GM21619 (cell line): Measurements from ENCODE around the gene DUSP21.
"Not testable (repeated sequence)": the region's sequence is repeated elsewhere in the genome, so short reads cannot be mapped to it uniquely, and the experiment has no call there.

ENCODE experiments used
- ATAC-seq: cut with Tn5 transposase; IDR thresholded peaks from one replicate; pipeline ENCODE4 v1.9.1; 2021; ENCODE audit not compliant: unreplicated experiment

The DUSP21 gene

DNA sequence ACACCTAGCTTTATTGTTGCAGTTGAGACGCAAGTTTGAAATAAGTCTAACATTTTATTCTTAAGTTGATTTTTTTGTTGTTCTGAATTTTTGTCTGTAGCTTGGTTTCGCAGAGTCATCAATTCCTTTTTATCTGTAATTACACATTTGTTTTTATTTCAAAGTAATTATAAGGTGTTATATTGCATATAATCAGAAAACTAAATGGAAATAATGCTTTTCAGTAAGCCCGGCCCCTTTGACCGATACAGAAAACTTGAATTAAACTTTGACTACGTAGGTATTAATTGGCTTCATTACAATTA is 31.3 kb downstream of the DUSP21 start:
- no peak for ATAC-seq

DNA sequence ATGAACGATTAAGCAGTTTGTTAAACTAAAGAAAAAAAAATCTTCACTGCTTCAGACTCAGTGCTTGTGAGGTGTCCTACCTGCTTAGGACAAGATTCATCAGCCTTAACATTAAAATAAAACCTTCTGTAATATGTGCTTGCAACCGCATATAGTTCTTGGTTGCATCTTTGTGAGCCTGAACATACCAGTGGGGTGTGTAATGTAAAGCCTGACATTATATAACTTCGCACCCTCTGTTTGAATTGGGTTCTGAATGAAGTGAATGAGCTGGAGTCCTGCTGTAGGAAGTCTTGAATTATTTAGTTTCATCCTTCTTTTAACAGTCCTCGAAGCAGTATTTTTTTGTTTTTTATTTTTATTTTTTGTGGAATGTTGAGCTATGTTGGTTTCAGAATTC is 32.3 kb downstream of the DUSP21 start:
- no peak for ATAC-seq

DNA sequence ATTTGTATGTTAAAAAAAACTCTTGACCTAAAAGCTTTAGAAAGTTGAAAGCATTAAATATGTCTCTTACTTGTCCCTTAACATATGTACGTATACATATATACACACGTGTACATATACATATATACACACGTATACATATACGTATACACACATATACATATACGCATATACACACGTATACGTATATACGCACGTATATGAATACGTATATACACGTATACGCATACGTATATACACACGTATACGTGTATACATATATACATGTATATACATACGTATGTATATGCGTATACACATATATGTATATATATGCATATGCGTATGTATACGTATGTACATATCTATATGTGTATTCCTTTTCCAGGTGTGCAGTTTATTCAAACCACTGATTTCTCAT is 32.9 kb downstream of the DUSP21 start:
- ATAC-seq, result no peak

DNA sequence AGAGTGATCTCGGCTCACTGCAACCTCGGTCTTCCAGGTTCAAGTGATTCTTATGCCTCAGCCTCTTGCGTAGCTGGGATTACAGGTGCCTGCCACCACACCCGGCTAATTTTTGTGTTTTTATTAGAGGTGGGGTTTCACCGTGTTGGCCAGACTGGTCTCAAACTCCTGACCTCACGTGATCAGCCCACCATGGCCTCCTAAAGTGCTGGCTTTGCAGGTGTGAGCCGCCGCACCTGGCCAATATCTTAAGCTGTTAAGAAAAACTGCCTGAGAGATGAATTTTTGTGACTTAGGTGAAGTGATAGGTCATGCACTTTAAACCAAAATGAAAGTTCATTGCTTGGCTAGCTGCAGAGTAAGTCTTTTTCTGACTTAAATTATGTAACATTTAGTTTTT is 35.0 kb downstream of the DUSP21 start:
- ATAC-seq, result no peak

DNA sequence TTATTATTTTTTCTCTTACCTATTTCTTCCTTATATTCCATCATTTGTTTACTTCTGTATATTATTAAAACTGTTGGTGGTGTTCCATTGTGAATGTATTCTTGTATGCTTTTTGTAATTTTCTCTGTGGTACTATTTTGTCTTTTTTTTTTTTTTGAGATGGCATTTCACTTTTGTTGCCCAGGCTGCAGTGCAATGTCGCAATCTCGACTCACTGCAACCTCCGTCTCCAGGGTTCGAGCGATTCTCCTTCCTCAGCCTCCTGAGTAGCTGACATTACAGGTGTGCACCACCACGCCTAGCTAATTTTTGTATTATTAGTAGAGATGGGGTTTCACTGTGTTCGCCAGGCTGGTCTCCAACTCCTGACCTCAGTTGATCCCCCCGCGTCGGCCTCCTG is 37.7 kb downstream of the DUSP21 start:
- no peak for ATAC-seq

DNA sequence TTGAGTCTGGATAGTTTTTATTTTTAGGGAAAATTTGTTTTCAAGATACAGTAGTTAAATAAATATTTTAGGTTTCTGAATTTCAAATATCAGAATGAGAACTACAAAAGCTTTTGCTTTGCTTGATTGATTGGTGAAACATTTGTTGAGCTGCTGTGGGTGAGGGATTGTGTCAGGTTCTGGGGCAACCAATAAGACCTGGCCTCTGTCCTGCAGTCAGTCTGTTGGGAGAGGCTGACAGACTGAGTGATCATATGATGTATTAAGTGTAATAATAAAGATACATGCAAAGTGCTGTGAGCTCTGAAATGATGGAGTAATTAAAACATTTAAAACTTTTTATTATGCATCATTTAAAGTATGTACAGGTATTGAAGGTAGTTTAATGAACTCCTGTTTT is 38.8 kb downstream of the DUSP21 start:
- ATAC-seq, result no peak

DNA sequence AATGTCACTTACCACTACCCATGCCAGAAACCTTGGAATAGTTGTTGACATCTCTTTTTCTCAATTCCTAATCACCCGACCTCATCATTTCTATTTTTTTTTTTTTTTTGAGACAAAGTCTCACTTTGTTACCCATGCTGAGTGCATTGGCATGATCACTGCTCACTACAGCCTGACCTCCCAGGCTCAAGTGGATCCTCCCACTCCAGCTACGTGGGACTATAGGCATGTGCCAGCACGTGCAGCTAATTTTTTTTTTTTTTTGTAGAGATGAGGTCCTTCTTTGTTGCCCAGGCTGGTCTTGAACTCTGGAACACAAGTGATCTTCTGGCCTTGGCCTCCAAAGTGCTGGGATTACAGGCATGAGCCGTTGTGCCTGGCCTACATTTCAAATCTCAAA is 41.1 kb downstream of the DUSP21 start:
- ATAC-seq, result no peak

DNA sequence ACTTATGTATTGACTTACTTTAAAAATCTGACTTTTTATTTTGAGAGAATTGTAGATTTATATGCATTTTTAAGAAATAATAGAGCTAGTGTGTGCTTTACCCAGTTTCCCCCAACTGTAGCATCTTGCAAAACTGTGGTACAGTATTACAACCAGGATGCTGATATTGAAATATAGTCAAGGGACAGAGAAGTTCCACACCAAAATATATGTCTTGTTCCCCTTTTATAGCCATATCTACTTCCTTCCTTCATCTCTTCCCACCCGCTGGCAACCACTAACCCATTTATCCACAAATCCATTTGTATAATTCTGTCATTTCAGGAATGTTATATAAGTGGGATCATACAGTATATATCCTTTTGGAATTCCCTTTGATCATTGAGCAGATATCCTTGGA is 46.0 kb downstream of the DUSP21 start:
- ATAC-seq, result no peak

DNA sequence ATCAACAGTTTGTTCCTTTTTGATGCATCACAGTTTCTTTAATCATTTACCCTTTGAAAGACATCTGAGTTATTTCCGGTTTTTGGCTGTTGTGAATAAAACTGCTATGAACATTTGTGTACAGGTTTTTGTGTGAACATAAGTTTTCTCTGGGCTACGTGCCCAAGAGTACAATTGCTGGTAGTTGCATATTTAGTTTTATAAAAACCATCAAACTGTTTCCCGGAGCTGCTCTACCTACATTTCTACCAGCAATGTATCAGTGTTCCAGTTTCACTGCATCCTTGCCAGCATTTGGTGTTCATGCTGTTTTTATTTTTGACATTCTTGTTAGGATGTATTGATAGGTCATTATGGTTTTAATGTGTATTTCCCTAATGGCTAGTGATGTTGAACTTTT is 46.4 kb downstream of the DUSP21 start:
- ATAC-seq, result no peak

DNA sequence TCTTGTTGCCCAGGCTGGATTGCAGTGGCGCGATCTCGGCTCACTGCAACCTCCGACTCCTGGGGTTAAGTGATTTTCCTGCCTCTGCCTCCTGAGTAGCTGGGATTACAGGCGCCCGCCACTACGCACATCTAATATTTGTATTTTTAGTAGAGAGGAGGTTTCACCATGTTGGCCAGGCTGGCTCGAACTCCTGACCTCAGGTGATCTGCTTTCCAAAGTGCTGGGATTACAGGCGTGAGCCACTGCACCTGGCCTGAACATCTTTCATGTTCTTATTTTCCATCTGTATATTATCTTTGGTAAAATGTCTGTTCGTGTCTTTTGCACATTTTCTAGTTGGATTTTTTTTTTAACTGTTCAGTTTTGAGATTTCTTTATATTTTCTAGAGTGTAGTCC is 46.9 kb downstream of the DUSP21 start:
- not testable (repeated sequence) for ATAC-seq

DNA sequence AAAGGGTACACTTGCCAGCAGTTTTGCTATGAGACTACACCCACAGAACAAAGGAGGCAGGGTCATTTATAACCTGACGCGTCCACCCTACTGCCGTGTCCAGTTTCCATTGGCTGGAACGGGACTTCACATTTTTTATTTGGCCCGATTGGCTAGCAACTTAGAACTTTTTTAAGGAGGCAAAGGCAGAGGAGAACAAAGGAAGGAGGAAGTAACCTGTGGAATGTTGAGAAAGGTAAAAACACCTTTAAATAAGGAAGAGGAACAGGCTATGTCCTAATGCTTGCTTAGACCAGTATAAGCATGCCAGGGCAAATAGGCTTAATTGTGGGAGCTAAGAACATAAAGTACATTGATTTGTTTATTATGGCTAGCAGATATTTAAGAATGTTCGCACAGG is 47.8 kb downstream of the DUSP21 start:
- no peak for ATAC-seq
